ENCODE data around the gene CFAP61.
A peak's percentile ranks its signal among the peaks of the same experiment; 100 is the strongest.

Gene CFAP61

DNA sequence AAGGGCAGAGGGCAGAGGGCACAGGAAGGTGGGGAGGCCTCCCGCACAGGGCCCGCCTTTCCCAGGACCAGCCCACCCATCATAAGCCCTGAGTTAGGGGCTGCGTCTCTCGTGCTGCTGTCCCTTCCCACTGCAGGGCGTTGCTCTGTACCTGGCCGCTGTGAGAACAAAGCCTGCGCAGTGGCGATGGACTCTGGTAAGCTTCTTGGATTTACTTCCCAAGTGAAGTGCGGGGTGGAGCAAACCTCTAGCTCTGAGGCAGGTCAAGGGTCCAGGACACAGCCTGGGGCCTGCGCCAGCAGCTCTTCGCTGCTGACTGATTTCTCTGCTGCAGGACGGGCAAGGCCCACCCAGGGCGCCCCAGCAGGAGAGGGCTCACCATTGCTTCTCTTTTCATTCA lies 339.4 kb downstream of the CFAP61 start:
- Histone ChIP-seq H3K9me3 (ENCODE audit: severe bottlenecking) (no peaks in the 10 kb centered on the region), H3K27me3 (ENCODE audit: insufficient read depth, low read depth, severe bottlenecking) (no peaks in the 10 kb centered on the region), H3K27ac (no peak overlapping the region), H3K36me3 (no peaks in the 10 kb centered on the region), H3K4me3 (ENCODE audit: low read depth, low read length) (no peak overlapping the region)
- TF ChIP-seq, protein P1, sequence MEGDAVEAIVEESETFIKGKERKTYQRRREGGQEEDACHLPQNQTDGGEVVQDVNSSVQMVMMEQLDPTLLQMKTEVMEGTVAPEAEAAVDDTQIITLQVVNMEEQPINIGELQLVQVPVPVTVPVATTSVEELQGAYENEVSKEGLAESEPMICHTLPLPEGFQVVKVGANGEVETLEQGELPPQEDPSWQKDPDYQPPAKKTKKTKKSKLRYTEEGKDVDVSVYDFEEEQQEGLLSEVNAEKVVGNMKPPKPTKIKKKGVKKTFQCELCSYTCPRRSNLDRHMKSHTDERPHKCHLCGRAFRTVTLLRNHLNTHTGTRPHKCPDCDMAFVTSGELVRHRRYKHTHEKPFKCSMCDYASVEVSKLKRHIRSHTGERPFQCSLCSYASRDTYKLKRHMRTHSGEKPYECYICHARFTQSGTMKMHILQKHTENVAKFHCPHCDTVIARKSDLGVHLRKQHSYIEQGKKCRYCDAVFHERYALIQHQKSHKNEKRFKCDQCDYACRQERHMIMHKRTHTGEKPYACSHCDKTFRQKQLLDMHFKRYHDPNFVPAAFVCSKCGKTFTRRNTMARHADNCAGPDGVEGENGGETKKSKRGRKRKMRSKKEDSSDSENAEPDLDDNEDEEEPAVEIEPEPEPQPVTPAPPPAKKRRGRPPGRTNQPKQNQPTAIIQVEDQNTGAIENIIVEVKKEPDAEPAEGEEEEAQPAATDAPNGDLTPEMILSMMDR (IDR thresholded peaks at IDR 0.05; ENCODE audit: low read depth, low read length), result no peak
- peak; percentile 19 for DNase-seq

DNA sequence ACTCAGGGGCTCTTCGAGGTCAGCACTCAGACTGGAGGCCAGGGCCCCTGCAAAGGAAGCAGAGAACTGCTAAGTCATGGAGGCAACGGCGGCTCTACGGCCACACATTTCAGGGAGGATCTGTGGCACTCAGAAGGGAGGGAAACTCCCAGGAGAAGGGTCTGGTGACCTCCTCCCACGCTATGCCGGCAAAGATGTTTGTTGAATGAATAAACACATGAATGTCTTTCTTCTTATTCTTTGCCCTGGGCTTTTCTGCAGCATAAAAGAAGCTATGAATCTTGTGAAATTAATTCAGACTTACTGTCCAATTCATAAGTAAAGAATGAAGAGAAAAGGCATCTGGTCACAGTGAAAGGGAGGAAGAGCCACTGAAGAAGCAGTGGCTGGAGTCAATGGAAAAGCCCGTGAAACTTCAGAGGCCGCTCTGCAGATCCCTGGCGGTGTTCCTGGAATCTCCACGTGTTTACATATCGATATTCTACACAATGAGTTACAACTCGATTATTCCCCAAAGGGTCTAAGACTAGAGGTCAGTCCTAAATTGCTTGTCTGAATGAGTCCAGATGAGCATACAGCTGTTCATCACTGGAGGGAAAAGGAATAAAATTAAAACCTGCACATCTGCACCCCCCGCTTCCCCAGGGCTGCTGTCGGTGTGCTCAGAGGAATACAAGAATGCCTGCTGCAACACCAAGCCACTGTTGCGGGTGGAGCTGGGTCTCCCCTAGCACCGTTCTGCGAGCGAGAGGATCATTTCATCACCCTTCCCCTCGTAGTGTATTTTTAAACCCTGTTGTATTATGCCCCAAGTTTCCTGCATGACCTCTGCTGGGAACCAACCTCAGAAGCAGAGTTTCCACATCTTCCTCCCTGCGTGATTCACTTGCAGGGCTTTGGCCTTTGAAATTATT lies 341.1 kb downstream of the CFAP61 start:
- TF ChIP-seq, protein P1 (IDR thresholded peaks at IDR 0.05; ENCODE audit: low read depth, low read length), result no peak
- no peaks in the 10 kb centered on the region for H3K36me3 ChIP-seq
- no peak for DNase-seq
- H3K27ac ChIP-seq, result no peak overlapping the region
- no peaks in the 10 kb centered on the region for H3K9me3 ChIP-seq (ENCODE audit: severe bottlenecking)
- no peaks in the 10 kb centered on the region for H3K27me3 ChIP-seq (ENCODE audit: insufficient read depth, low read depth, severe bottlenecking)
- no peak overlapping the region for H3K4me3 ChIP-seq (ENCODE audit: low read depth, low read length)

DNA sequence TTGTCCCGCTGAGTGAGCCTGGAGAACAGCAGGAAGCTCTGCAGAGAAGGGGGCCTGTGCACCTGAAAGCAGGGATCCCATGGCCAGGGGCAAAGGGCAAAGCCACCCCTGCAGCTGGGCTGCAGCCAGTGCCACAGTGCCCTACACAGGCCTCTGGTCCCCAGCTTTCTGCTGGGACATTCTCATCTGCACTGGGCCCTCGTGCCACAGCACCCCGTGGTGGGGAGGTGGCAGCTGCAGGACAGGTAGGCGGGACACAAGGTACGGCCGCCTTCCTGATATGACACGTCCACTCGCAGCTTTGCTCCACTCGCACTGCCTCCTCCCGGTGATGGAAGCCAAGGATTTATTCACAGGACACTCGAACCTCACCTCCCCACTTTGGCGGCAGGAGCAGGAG lies 342.8 kb downstream of the CFAP61 start:
- DNase-seq, result no peak
- H3K27me3 ChIP-seq (ENCODE audit: insufficient read depth, low read depth, severe bottlenecking), result no peaks in the 10 kb centered on the region

DNA sequence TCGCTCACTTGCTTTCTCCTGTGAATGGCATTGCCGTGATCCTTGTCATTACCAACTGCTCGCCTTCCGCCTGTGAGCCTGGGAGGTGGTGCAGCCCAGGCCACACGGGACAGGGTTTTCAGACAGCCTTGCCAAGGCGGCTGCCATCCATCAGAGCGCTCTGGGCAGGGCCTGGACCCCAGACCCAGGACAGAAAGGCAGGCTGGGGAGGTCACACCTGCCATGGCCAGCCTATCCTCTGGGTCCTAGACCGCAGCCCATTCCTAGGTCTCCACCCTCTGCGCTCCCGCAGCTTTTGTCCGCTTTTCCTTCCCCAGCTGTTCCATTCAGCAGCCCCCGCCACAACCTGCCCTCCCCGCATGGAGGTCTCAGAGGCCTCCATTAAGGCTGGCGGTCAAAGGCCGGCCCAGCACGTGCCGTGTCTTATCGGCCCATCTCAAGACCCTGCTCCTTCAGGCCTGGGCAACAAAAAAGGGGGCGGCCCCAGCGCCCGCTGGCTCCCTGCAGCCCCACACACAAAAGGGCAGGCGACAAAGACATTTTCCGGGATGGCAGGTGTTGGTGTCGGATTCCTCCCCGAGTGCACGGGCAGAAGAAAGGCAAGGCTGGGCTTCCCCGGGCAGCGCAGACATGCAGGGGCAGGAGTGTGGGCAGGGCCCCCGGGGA lies 343.7 kb downstream of the CFAP61 start:
- H3K9me3 ChIP-seq (ENCODE audit: severe bottlenecking), result no peaks in the 10 kb centered on the region
- no peaks in the 10 kb centered on the region for H3K27me3 ChIP-seq (ENCODE audit: insufficient read depth, low read depth, severe bottlenecking)
- DNase-seq, result no peak
- no peaks in the 10 kb centered on the region for H3K36me3 ChIP-seq
- no peak overlapping the region for H3K4me3 ChIP-seq (ENCODE audit: low read depth, low read length)
- H3K27ac ChIP-seq, result no peak overlapping the region
- TF ChIP-seq, protein P1 (IDR thresholded peaks at IDR 0.05; ENCODE audit: low read depth, low read length), result no peak

More for the DNA sequence above, 342.8 kb downstream of the CFAP61 start:
- H3K9me3 ChIP-seq (ENCODE audit: severe bottlenecking), result no peaks in the 10 kb centered on the region
- TF ChIP-seq, protein P1 (IDR thresholded peaks at IDR 0.05; ENCODE audit: low read depth, low read length), result no peak
- H3K4me3 ChIP-seq (ENCODE audit: low read depth, low read length), result no peak overlapping the region
- no peaks in the 10 kb centered on the region for H3K36me3 ChIP-seq
- no peak overlapping the region for H3K27ac ChIP-seq

DNA sequence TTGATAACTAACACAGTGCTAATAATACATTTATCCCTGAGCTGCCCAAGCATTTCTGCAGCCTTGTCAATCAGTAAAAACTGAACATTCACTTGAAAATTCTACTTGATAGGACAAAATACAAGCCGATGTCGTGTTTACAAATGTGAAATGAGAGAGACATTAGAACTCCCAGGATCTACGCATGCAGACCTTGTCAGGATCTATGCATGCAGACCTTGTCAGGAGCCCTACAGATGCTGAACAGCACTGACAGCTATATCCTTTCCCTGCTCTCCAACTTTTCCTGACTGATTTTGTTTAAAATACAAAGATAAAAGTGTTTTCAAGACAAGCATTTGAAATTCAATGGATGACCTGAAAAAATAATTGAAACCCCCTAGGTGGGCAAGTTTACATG lies 344.5 kb downstream of the CFAP61 start:
- no peak for DNase-seq
- H3K27me3 ChIP-seq (ENCODE audit: insufficient read depth, low read depth, severe bottlenecking), result no peaks in the 10 kb centered on the region
- no peak overlapping the region for H3K4me3 ChIP-seq (ENCODE audit: low read depth, low read length)
- no peaks in the 10 kb centered on the region for H3K9me3 ChIP-seq (ENCODE audit: severe bottlenecking)
- TF ChIP-seq, protein P1 (IDR thresholded peaks at IDR 0.05; ENCODE audit: low read depth, low read length), result no peak
- H3K27ac ChIP-seq, result no peak overlapping the region
- no peaks in the 10 kb centered on the region for H3K36me3 ChIP-seq
